Mesothelial cell of epicardium (in vitro differentiated cells): ENCODE results near the gene WAPL. TPM values are rescaled to one million over a fixed set of nuclear protein-coding genes. Genes with fewer than 3 reads are reported as not detected.

Experiments used
- DNase-seq, 2 experiments: peaks; one replicate each; pipeline ENCODE4 v3.0.0; 2021; ENCODE audit warnings: low spot score in 2 of 2; ENCODE audit not compliant: unreplicated experiment in 2 of 2
- H3K27ac Mint-ChIP-seq: 2 replicates; pipeline ENCODE4 v1.8.0; 2021; ENCODE audit warnings: mixed read lengths
- H3K27me3 Mint-ChIP-seq: 2 replicates; pipeline ENCODE4 v1.8.0; 2021; ENCODE audit warnings: low read depth, mixed read lengths
- H3K36me3 Mint-ChIP-seq: 2 replicates; pipeline ENCODE4 v1.8.0; 2021; ENCODE audit warnings: mixed read lengths
- H3K4me1 Mint-ChIP-seq: 2 replicates; pipeline ENCODE4 v1.8.0; 2021; ENCODE audit warnings: mixed read lengths
- H3K4me3 Mint-ChIP-seq: 2 replicates; pipeline ENCODE4 v1.8.0; 2021; ENCODE audit warnings: mild to moderate bottlenecking, moderate library complexity, mixed read lengths
- H3K9me3 Mint-ChIP-seq: 2 replicates; pipeline ENCODE4 v1.8.0; 2021; ENCODE audit warnings: mixed read lengths
- CTCF ChIP-seq: fragments of 200-600 bp; sonication (generic); IDR thresholded peaks from one replicate; pipeline ENCODE4 v1.5.0; 2021; ENCODE audit warnings: antibody characterized with exemption; ENCODE audit not compliant: unreplicated experiment
- total RNA-seq: library from RNA; stranded (reverse); gene quantifications from 3 replicates; pipeline ENCODE4 v1.2.1, GENCODE V29; 2021

The WAPL gene
- total RNA-seq, 1 donor from 2014 or later: 43.4 TPM

- Mint-ChIP-seq H3K36me3 (peaks cover 12% of the 10 kb centered on the region), H3K9me3 (no peaks in the 10 kb centered on the region), H3K4me3 (no peak overlapping the region), H3K4me1 (peaks cover 7% of the 10 kb centered on the region), H3K27ac (no peak overlapping the region), H3K27me3 (no peaks in the 10 kb centered on the region)
- DNase-seq: no peak
- TF ChIP-seq CTCF: no peak
These were observed 13.4 kb downstream of the WAPL start for GRCh38 chr10:86508217-86508616.

GRCh38 chr10:86506499-86506898, 15.1 kb downstream of the WAPL start:
- Mint-ChIP-seq H3K9me3 (no peaks in the 10 kb centered on the region), H3K36me3 (peaks cover 14% of the 10 kb centered on the region), H3K27me3 (no peaks in the 10 kb centered on the region), H3K4me1 (no peaks in the 10 kb centered on the region), H3K4me3 (no peak overlapping the region), H3K27ac (no peak overlapping the region)
- TF ChIP-seq CTCF: no peak
- no peak for DNase-seq

- H3K27ac Mint-ChIP-seq: peak overlapping the region; percentile 45
- H3K4me3 Mint-ChIP-seq: no peak overlapping the region
- peaks cover 17% of the 10 kb centered on the region for H3K36me3 Mint-ChIP-seq
- no peak for TF ChIP-seq CTCF
- H3K9me3 Mint-ChIP-seq: no peaks in the 10 kb centered on the region
- no peak for DNase-seq
- H3K4me1 Mint-ChIP-seq: no peaks in the 10 kb centered on the region
- no peaks in the 10 kb centered on the region for H3K27me3 Mint-ChIP-seq
These were observed 15.5 kb downstream of the WAPL start for GRCh38 chr10:86506062-86506461.

GRCh38 chr10:86504510-86504909, 17.1 kb downstream of the WAPL start:
- TF ChIP-seq CTCF: no peak
- H3K36me3 Mint-ChIP-seq: peaks cover 27% of the 10 kb centered on the region
- H3K27ac Mint-ChIP-seq: no peak overlapping the region
- H3K9me3 Mint-ChIP-seq: no peaks in the 10 kb centered on the region
- no peak for DNase-seq
- no peaks in the 10 kb centered on the region for H3K27me3 Mint-ChIP-seq
- no peak overlapping the region for H3K4me3 Mint-ChIP-seq
- no peaks in the 10 kb centered on the region for H3K4me1 Mint-ChIP-seq

GRCh38 chr10:86500846-86501245, 20.7 kb downstream of the WAPL start:
- no peaks in the 10 kb centered on the region for H3K27me3 Mint-ChIP-seq
- no peak overlapping the region for H3K4me3 Mint-ChIP-seq
- H3K9me3 Mint-ChIP-seq: no peaks in the 10 kb centered on the region
- peaks cover 43% of the 10 kb centered on the region for H3K36me3 Mint-ChIP-seq
- TF ChIP-seq CTCF: no peak
- no peak for DNase-seq
- H3K27ac Mint-ChIP-seq: no peak overlapping the region
- H3K4me1 Mint-ChIP-seq: no peaks in the 10 kb centered on the region

- H3K36me3 Mint-ChIP-seq: peaks cover 51% of the 10 kb centered on the region
- H3K4me1 Mint-ChIP-seq: no peaks in the 10 kb centered on the region
- no peak overlapping the region for H3K4me3 Mint-ChIP-seq
- peak overlapping the region; percentile 69 for H3K27ac Mint-ChIP-seq
- H3K27me3 Mint-ChIP-seq: no peaks in the 10 kb centered on the region
- no peak for TF ChIP-seq CTCF
- DNase-seq: no peak
- no peaks in the 10 kb centered on the region for H3K9me3 Mint-ChIP-seq
These were observed 23.0 kb downstream of the WAPL start for GRCh38 chr10:86498598-86498997.
